H9 (cell line): ENCODE measurements around the gene LARP4B. TPM values are rescaled to one million over a fixed set of nuclear protein-coding genes. Genes with fewer than 3 reads are reported as not detected.

Experiments
- DNase-seq: peaks from one replicate; pipeline ENCODE4 v3.0.0-alpha.2; 2017
- H2AFZ ChIP-seq: one replicate; pipeline ENCODE4 v1.6.1; 2013; ENCODE audit warnings: mild to moderate bottlenecking, low read length, control low read depth, moderate library complexity
- H2AK5ac ChIP-seq: 2 replicates; pipeline ENCODE4 v1.6.1; 2013; ENCODE audit warnings: low read length, control low read depth, mixed read lengths; ENCODE audit not compliant: insufficient read length
- H2BK120ac ChIP-seq: one replicate; pipeline ENCODE4 v1.6.1; 2013; ENCODE audit warnings: low read depth, mild to moderate bottlenecking, low read length, control low read depth, inconsistent platforms; ENCODE audit not compliant: poor library complexity, severe bottlenecking
- H2BK12ac ChIP-seq: 2 replicates; pipeline ENCODE4 v1.6.1; 2013; ENCODE audit warnings: low read length, control low read depth, mixed read lengths, low read depth; ENCODE audit not compliant: insufficient read length
- H2BK15ac ChIP-seq: 2 replicates; pipeline ENCODE4 v1.6.1; 2013; ENCODE audit warnings: low read depth, low read length, control low read depth
- H2BK20ac ChIP-seq: one replicate; pipeline ENCODE4 v1.6.1; 2013; ENCODE audit warnings: low read depth, mild to moderate bottlenecking, low read length, control low read depth, inconsistent platforms; ENCODE audit not compliant: poor library complexity, severe bottlenecking
- H2BK5ac ChIP-seq: 2 replicates; pipeline ENCODE4 v1.6.1; 2013; ENCODE audit warnings: low read length, control low read depth, mixed read lengths; ENCODE audit not compliant: insufficient read length
- H3K14ac ChIP-seq: 2 replicates; pipeline ENCODE4 v1.6.1; 2013; ENCODE audit warnings: low read length, control low read depth; ENCODE audit not compliant: insufficient read depth
- H3K18ac ChIP-seq: 2 replicates; pipeline ENCODE4 v1.6.1; 2013; ENCODE audit warnings: low read depth, mild to moderate bottlenecking, mixed read lengths, low read length, control low read depth; ENCODE audit not compliant: insufficient read length
- H3K23ac ChIP-seq: 2 replicates; pipeline ENCODE4 v1.6.1; 2013; ENCODE audit warnings: low read length, control low read depth, mixed read lengths, low read depth; ENCODE audit not compliant: insufficient read length
- H3K23me2 ChIP-seq: 2 replicates; pipeline ENCODE4 v1.6.1; 2013; ENCODE audit warnings: low read depth, mild to moderate bottlenecking, mixed read lengths, low read length, control low read depth; ENCODE audit not compliant: insufficient read length, poor library complexity, severe bottlenecking
- H3K27ac ChIP-seq: 2 replicates; pipeline ENCODE4 v1.5.1; 2013; ENCODE audit warnings: low read length, control low read depth, mixed read lengths, low read depth; ENCODE audit not compliant: insufficient read length
- H3K27me3 ChIP-seq: 2 replicates; pipeline ENCODE4 v1.6.1; 2013; ENCODE audit warnings: low read length, control low read depth, inconsistent platforms; ENCODE audit not compliant: insufficient read depth
- H3K4ac ChIP-seq: 2 replicates; pipeline ENCODE4 v1.6.1; 2013; ENCODE audit warnings: low read depth, mild to moderate bottlenecking, control low read depth, inconsistent platforms, low read length, moderate library complexity
- H3K4me1 ChIP-seq: 2 replicates; pipeline ENCODE4 v1.6.1; 2013; ENCODE audit warnings: low read length, control low read depth, inconsistent platforms; ENCODE audit not compliant: insufficient read depth
- H3K4me2 ChIP-seq: 2 replicates; pipeline ENCODE4 v1.6.1; 2013; ENCODE audit warnings: low read length, control low read depth, mixed read lengths; ENCODE audit not compliant: insufficient read length, insufficient read depth
- H3K56ac ChIP-seq: 2 replicates; pipeline ENCODE4 v1.6.1; 2013; ENCODE audit warnings: low read depth, mild to moderate bottlenecking, mixed read lengths, low read length, control low read depth; ENCODE audit not compliant: insufficient read length
- H3K79me1 ChIP-seq: 2 replicates; pipeline ENCODE4 v1.6.1; 2013; ENCODE audit warnings: low read depth, mild to moderate bottlenecking, moderate library complexity, low read length, control low read depth, inconsistent platforms; ENCODE audit not compliant: insufficient read depth, poor library complexity, severe bottlenecking
- H3K79me2 ChIP-seq: 2 replicates; pipeline ENCODE4 v1.6.1; 2013; ENCODE audit warnings: low read length, control low read depth, inconsistent platforms; ENCODE audit not compliant: insufficient read depth
- H3K9ac ChIP-seq: 2 replicates; pipeline ENCODE4 v1.6.1; 2013; ENCODE audit warnings: low read length, control low read depth, mixed read lengths; ENCODE audit not compliant: insufficient read length; ENCODE audit errors: extremely low read depth
- H3K9me3 ChIP-seq: one replicate; pipeline ENCODE4 v1.6.1; 2013; ENCODE audit warnings: low read depth, low read length, inconsistent platforms; ENCODE audit not compliant: control insufficient read depth
- H3T11ph ChIP-seq: one replicate; pipeline ENCODE4 v1.6.1; 2013; ENCODE audit warnings: mild to moderate bottlenecking, low read length, control low read depth, inconsistent platforms
- H4K20me1 ChIP-seq: one replicate; pipeline ENCODE4 v1.6.1; 2013; ENCODE audit not compliant: control insufficient read depth, insufficient read length, insufficient read depth
- H4K5ac ChIP-seq: 2 replicates; pipeline ENCODE4 v1.6.1; 2013; ENCODE audit warnings: low read depth, mild to moderate bottlenecking, mixed read lengths, low read length, control low read depth; ENCODE audit not compliant: insufficient read length
- H4K8ac ChIP-seq: replicated peaks from 2 replicates; pipeline ENCODE4 v1.6.1; 2013; ENCODE audit warnings: low read length, control low read depth, mixed read lengths, low read depth; ENCODE audit not compliant: insufficient read length
- H4K91ac ChIP-seq: 2 replicates; pipeline ENCODE4 v1.6.1; 2013; ENCODE audit warnings: low read depth, mild to moderate bottlenecking, moderate library complexity, mixed read lengths, low read length, control low read depth; ENCODE audit not compliant: insufficient read length
- H3K27ac Mint-ChIP-seq, 3 experiments: 2 replicates in 2 of 3; 3 replicates in 1 of 3; pipeline ENCODE4 v1.8.0; 2020 to 2021; ENCODE audit warnings: mixed read lengths in 3 of 3, mild to moderate bottlenecking in 1 of 3, moderate library complexity in 1 of 3
- H3K27me3 Mint-ChIP-seq: 2 replicates; pipeline ENCODE4 v1.8.0; 2021; ENCODE audit warnings: low read depth, mild to moderate bottlenecking, moderate library complexity, mixed read lengths
- H3K36me3 Mint-ChIP-seq, 3 experiments: 2 replicates in 2 of 3; 3 replicates in 1 of 3; pipeline ENCODE4 v1.8.0; 2020 to 2021; ENCODE audit warnings: low read depth in 3 of 3, mixed read lengths in 3 of 3; ENCODE audit not compliant: insufficient read depth in 1 of 3
- H3K4me1 Mint-ChIP-seq, 2 experiments: 2 replicates each; pipeline ENCODE4 v1.8.0; 2020; ENCODE audit warnings: mixed read lengths in 2 of 2
- H3K4me3 Mint-ChIP-seq, 2 experiments: 2 replicates in 1 of 2; 3 replicates in 1 of 2; pipeline ENCODE4 v1.8.0; 2020 to 2021; ENCODE audit warnings: mild to moderate bottlenecking in 2 of 2, mixed read lengths in 2 of 2, moderate library complexity in 1 of 2
- H3K9me3 Mint-ChIP-seq, 2 experiments: 2 replicates in 1 of 2; 3 replicates in 1 of 2; pipeline ENCODE4 v1.8.0; 2020; ENCODE audit warnings: mild to moderate bottlenecking in 2 of 2, mixed read lengths in 2 of 2, moderate library complexity in 1 of 2
- CTCF ChIP-seq: fragments of 200-600 bp; sonication (generic); conservative IDR thresholded peaks from 3 replicates; pipeline ENCODE4 v1.8.0; 2021; ENCODE audit warnings: antibody characterized with exemption, mild to moderate bottlenecking
- WGBS: extraction: QIAGEN DNeasy Blood & Tissue Kit; methylation state at CpG from one replicate; pipeline ENCODE4 v1.1.7; 2013; ENCODE audit warnings: missing lambda C conversion rate, low lambda C conversion rate, mixed read lengths; ENCODE audit not compliant: insufficient read length; ENCODE audit errors: extremely low coverage; 5-methylcytosine and 5-hydroxymethylcytosine counted together
- total RNA-seq: library from RNA; stranded (reverse); gene quantifications from 2 replicates; pipeline ENCODE4 v1.2.1, GENCODE V29; 2021

Gene LARP4B
- total RNA-seq, 1 experiment from 2014 or later: 88.9 TPM

GRCh38 chr10:819816-820215 is 111.7 kb downstream of the LARP4B start:
- no peak overlapping the region for H3K18ac ChIP-seq
- no peak overlapping the region for H3K56ac ChIP-seq
- no peak for TF ChIP-seq CTCF
- H3K4me1 ChIP-seq: no peaks in the 10 kb centered on the region
- no peak overlapping the region for H2AK5ac ChIP-seq
- no peak overlapping the region for H3K4me2 ChIP-seq
- Mint-ChIP-seq H3K27me3 (no peaks in the 10 kb centered on the region), H3K4me1 (no peaks in the 10 kb centered on the region), H3K36me3 (peaks cover 43 to 95% (median 79%) of the 10 kb centered on the region in 3 experiments; a peak in 6 of 7 replicates), H3K9me3 (no peaks in the 10 kb centered on the region), H3K27ac (no peak overlapping the region), H3K4me3 (no peak overlapping the region)
- H3K9me3 ChIP-seq: no peaks in the 10 kb centered on the region
- H3K4ac ChIP-seq: no peak overlapping the region
- no peak overlapping the region for H4K8ac ChIP-seq
- H3K79me1 ChIP-seq: no peaks in the 10 kb centered on the region
- H3T11ph ChIP-seq: no peak overlapping the region
- H2BK5ac ChIP-seq: no peak overlapping the region
- H4K91ac ChIP-seq: no peak overlapping the region
- no peak overlapping the region for H3K9ac ChIP-seq
- H3K27me3 ChIP-seq: no peaks in the 10 kb centered on the region
- no peak overlapping the region for H4K5ac ChIP-seq
- H4K20me1 ChIP-seq: no peaks in the 10 kb centered on the region
- H3K79me2 ChIP-seq: no peaks in the 10 kb centered on the region
- no peak for DNase-seq
- WGBS: no CpG with 5 or more reads among the region's 8 CpGs
- no peak overlapping the region for H2BK20ac ChIP-seq
- no peak overlapping the region for H3K23ac ChIP-seq
- H3K14ac ChIP-seq: no peak overlapping the region
- no peak overlapping the region for H2BK12ac ChIP-seq
- no peak overlapping the region for H2AFZ ChIP-seq
- H2BK15ac ChIP-seq: no peak overlapping the region
- no peaks in the 10 kb centered on the region for H3K23me2 ChIP-seq
- H3K27ac ChIP-seq: no peak overlapping the region
- H2BK120ac ChIP-seq: no peak overlapping the region
